Activated CD4-positive, alpha-beta memory T cell treated with anti-CD3 and anti-CD28 coated beads for 36 hours (primary cell): ENCODE data around the gene PSMD3. TPM values are rescaled to one million over a fixed set of nuclear protein-coding genes. Genes with fewer than 3 reads are reported as not detected.
"Not testable (repeated sequence)": the region's sequence is repeated elsewhere in the genome, so short reads cannot be mapped to it uniquely, and the experiment has no call there.

Experiments used
- CTCF ChIA-PET: fragments of 350-600 bp; sonication (Branson Sonifier 250); formaldehyde crosslinking; loops from one replicate; lab custom pipeline; 2021; ENCODE audit warnings: antibody characterized with exemption, inconsistent platforms; lab: Charles Lee
- POLR2A ChIA-PET: fragments of 350-600 bp; sonication (Branson Sonifier 250); formaldehyde crosslinking; loops from one replicate; lab custom pipeline; 2021; ENCODE audit warnings: antibody characterized with exemption; lab: Charles Lee
- DNase-seq: peaks from one replicate; pipeline ENCODE4 v3.0.0-alpha.2; 2020
- H3K27ac Mint-ChIP-seq: one replicate; pipeline ENCODE4 v1.8.0; 2021; ENCODE audit warnings: mixed read lengths
- H3K27me3 Mint-ChIP-seq: one replicate; pipeline ENCODE4 v1.8.0; 2021; ENCODE audit warnings: mixed read lengths
- H3K36me3 Mint-ChIP-seq: one replicate; pipeline ENCODE4 v1.8.0; 2021; ENCODE audit warnings: mixed read lengths
- H3K4me1 Mint-ChIP-seq: one replicate; pipeline ENCODE4 v1.8.0; 2021; ENCODE audit warnings: low read depth, mixed read lengths
- H3K4me3 Mint-ChIP-seq: one replicate; pipeline ENCODE4 v1.8.0; 2021; ENCODE audit warnings: mild to moderate bottlenecking, mixed read lengths
- H3K9me3 Mint-ChIP-seq: one replicate; pipeline ENCODE4 v1.8.0; 2021; ENCODE audit warnings: mixed read lengths
- intact Hi-C: fragments of 100-400 bp; cut with micrococcal nuclease; formaldehyde crosslinking; loops from one replicate; pipeline ENCODE4 v1.15.1; 2023
- total RNA-seq, 2 experiments: library from RNA; stranded (reverse); gene quantifications; one replicate each; pipeline ENCODE4 v1.2.3, GENCODE V29; 2021

Gene PSMD3
- total RNA-seq, 2 experiments from 2014 or later, result 120 to 124 TPM

- POLR2A ChIA-PET, result no interaction called here
- CTCF ChIA-PET, result interaction anchor here (1.1 to 2.4 kb wide), 2 partner anchors 10 to 12 kb away, joined by 4 to 14 read pairs; no protein-coding TSS in a partner anchor
- H3K4me1 Mint-ChIP-seq, result no peaks in the 10 kb centered on the region
Measured at GRCh38 chr17:39946551-39947330, 33.9 kb upstream of the PSMD3 start.

DNA sequence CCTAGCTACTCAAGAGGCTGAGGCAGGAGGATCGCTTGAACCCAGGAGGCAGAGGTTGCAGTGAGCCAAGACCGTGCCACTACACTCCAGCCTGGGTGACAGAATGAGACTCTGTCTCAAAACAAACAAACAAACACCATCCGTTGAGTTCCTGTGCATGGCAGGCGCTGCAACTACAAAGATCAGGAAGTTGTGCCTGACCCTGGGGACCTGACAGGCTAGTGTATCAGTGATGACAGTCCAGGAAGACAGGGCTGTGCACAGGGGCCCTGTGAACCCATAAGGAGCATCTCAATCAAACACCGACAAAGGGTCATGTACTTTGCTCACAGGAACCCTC lies 32.1 kb upstream of the PSMD3 start:
- intact Hi-C loops, H3K9me3 Mint-ChIP-seq, H3K4me1 Mint-ChIP-seq, DNase-seq, H3K27me3 Mint-ChIP-seq, H3K36me3 Mint-ChIP-seq, H3K27ac Mint-ChIP-seq, H3K4me3 Mint-ChIP-seq, POLR2A ChIA-PET: not testable (repeated sequence)
- CTCF ChIA-PET, result interaction anchor here (2.4 kb wide), 1 partner anchor 10 kb away, joined by 14 read pairs; no protein-coding TSS in a partner anchor

More at GRCh38 chr17:39946551-39947330, 33.9 kb upstream of the PSMD3 start:
- Mint-ChIP-seq H3K27me3 (no peaks in the 10 kb centered on the region), H3K4me3 (no peak overlapping the region), H3K9me3 (no peaks in the 10 kb centered on the region), H3K27ac (no peak overlapping the region), H3K36me3 (no peaks in the 10 kb centered on the region)
- DNase-seq, result no peak
- intact Hi-C loops, result no loop called here

DNA sequence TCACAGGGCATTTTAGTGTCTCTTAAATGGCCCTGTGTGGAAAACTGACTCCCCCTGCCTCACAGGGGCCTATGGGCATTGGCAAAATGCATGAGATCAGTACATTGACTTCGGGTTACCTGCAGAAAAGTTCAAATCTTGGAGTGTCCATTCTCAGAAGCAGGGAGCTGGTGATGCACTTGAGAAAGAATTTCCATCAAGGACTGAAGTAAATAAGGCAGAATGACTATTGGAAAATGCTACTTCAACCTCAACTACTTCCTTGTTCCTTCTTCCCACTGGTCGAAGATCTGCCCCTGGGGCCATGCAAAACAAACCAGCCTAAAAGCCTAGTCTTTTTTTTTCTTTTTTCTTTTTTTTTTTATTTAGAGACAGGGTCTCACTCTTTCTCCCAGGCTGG lies 31.6 kb upstream of the PSMD3 start:
- Mint-ChIP-seq H3K36me3 (no peaks in the 10 kb centered on the region), H3K4me1 (peaks cover 6% of the 10 kb centered on the region), H3K27ac (no peak overlapping the region), H3K27me3 (no peaks in the 10 kb centered on the region), H3K4me3 (no peak overlapping the region), H3K9me3 (no peaks in the 10 kb centered on the region)
- ChIA-PET POLR2A (no interaction called here), CTCF (interaction anchor here (2.4 kb wide), 1 partner anchor 9 kb away, joined by 14 read pairs; no protein-coding TSS in a partner anchor)
- intact Hi-C loops, result no loop called here
- no peak for DNase-seq

DNA sequence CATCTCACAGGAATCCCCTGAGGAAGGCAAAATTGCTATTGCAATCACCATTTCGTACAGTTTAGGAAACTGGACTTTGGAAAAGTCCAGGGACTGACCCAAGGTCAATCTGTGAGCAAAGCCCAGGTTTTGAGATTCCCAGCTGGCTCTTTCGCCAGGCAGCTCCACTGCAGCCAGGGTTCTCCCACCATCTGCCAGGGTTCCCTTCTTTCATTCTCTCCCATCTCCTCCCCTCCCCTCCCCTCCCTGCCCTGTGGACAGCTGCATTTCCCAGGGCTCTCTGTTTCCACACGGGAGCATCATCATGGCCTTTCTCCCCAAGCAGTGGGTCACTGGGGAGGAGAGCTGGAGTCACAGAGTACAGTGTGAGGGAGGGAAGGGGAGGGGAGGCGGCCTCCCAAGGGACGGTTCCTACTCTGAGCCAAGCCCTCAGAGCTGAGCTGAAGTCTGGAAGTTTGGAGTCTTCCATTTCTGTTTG lies 29.7 kb upstream of the PSMD3 start:
- POLR2A ChIA-PET, result no interaction called here
- no peak overlapping the region for H3K27ac Mint-ChIP-seq

DNA sequence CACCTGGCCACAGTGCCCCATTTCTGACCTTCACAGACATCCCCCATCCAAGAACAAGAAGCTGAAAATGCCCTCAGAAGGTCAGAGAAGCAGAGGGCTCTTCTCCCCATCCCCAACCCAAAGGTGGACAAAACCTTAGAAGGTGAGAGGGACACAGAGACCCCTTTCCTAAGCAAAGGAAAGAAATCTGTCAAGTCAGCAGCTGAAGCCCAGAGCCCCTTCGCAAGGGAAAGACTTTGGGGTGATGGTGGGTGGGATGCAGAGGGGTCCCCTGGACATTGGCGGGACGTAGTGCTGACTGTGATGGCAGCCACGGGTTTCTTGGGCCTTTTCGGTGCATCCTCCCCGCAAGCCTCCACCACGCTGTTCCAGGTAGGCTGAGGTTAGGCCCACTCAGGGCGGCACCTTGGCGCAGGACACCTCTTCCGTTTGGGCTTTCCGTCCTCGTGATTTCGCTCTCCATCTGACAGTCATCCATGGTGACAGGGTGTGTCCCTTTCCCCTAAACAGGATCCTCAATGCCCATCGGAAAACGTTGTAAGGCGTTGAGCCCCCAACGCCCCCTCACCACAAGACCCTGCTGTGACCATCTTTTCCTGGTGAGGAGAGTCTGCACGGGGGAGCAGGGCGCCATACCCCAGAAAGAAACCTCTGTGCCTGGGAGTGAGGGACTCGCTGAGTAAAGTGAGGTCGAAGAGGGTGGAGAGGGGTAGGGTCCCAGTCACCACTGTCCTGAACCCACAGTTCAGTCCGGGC lies 28.5 kb upstream of the PSMD3 start:
- peak overlapping the region; percentile 39 for H3K4me3 Mint-ChIP-seq
- intact Hi-C loops, result loop anchor here (2.0 kb wide), 2 partner anchors 25 to 85 kb away; partner anchors contain the start of genes LRRC3C and ORMDL3
- no peaks in the 10 kb centered on the region for H3K36me3 Mint-ChIP-seq
- CTCF ChIA-PET, result no interaction called here
- no peaks in the 10 kb centered on the region for H3K9me3 Mint-ChIP-seq
- POLR2A ChIA-PET, result no interaction called here
- no peak for DNase-seq
- H3K4me1 Mint-ChIP-seq, result peaks cover 6% of the 10 kb centered on the region
- H3K27me3 Mint-ChIP-seq, result no peaks in the 10 kb centered on the region
- no peak overlapping the region for H3K27ac Mint-ChIP-seq

More for the DNA sequence above, 29.7 kb upstream of the PSMD3 start:
- intact Hi-C loops, result no loop called here
- Mint-ChIP-seq H3K27me3 (no peaks in the 10 kb centered on the region), H3K4me3 (no peak overlapping the region), H3K36me3 (no peaks in the 10 kb centered on the region), H3K9me3 (no peaks in the 10 kb centered on the region), H3K4me1 (peaks cover 6% of the 10 kb centered on the region)
- DNase-seq, result no peak
- CTCF ChIA-PET, result no interaction called here

DNA sequence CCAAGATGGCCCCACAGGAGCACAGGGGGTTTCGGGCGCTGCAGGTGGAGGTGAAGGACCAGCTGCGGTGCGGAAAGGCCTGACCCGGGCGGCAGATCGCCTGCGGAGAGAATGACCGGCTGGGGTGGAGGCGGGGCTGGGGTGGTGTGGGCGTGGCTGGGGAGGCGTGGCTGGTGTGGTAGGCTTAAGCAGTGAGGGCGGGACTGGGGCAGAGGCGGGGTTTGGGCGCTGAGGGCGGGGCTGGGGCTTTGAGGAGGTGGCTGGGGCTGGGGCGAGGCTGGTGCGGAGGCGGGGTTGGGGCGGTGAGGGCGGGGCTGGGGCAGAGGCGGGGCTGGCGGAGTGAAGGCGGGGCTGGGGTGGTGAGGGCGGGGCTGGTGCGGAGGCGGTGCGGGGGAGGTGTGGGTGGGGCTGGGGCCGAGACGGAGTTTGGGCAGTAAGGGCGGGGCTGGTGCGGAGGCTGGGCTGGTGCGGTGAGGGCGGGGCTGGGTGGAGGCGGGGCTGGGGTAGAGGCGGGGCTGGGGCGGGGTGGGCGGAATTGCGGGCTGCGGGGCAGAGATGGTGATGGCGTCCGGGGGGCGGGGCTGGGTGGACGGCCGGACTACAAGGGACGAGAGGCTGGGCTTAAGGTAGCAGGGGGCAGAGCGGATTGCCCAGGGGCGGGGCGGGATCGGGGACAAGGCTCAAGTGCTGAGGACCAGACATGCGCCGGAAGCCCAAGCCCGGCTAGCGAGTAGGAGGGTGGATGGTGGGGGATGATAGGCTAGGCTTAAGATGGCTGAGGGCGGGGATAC lies 27.7 kb upstream of the PSMD3 start:
- Mint-ChIP-seq H3K27ac (peak overlapping the region; percentile 73), H3K4me3 (peak overlapping the region; percentile 76), H3K4me1 (peaks cover 6% of the 10 kb centered on the region), H3K27me3 (no peaks in the 10 kb centered on the region), H3K9me3 (no peaks in the 10 kb centered on the region), H3K36me3 (no peaks in the 10 kb centered on the region)
- ChIA-PET POLR2A (no interaction called here), CTCF (interaction anchor here (1.1 to 1.9 kb wide), 2 partner anchors 28 to 331 kb away, joined by 7 to 8 read pairs; partner anchors contain the start of gene PSMD3)
- peak; percentile 98 for DNase-seq
- intact Hi-C loops, result loop anchor here (1.0 to 2.0 kb wide), 3 partner anchors 26 to 86 kb away; partner anchors contain the start of genes LRRC3C, ORMDL3 and PSMD3

DNA sequence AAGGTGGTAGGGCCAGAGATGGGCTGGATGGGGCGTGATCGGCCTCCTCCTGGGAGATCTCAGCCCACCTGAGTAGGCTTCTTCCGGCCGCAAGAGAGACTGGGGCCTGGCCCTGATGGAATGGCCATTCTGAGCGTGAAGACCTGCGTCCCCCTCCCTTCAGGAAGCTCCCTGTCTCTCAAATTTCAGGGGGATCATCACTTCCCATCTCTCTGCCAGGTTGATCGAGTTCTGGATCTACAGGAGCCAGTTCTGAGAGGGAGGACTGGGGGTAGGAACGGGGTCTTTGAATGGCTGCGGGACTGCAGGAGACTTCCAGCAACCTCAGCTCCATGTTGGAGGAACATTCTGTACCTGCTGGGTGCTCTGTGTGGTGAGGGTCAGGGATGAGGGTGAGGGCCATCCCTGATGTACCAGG lies 27.1 kb upstream of the PSMD3 start:
- ChIA-PET POLR2A (no interaction called here), CTCF (interaction anchor here (1.1 to 1.9 kb wide), 3 partner anchors 27 to 332 kb away, joined by 5 to 8 read pairs (median 7); partner anchors contain the start of gene PSMD3)
- intact Hi-C loops, result loop anchor here (1.0 to 2.0 kb wide), 3 partner anchors 27 to 87 kb away; partner anchors contain the start of genes LRRC3C, ORMDL3 and PSMD3
- Mint-ChIP-seq H3K4me3 (peak overlapping the region; percentile 76), H3K9me3 (no peaks in the 10 kb centered on the region), H3K27me3 (no peaks in the 10 kb centered on the region), H3K4me1 (peaks cover 6% of the 10 kb centered on the region), H3K27ac (peak overlapping the region; percentile 73), H3K36me3 (no peaks in the 10 kb centered on the region)
- DNase-seq, result no peak

- no peak overlapping the region for H3K4me3 Mint-ChIP-seq
- H3K36me3 Mint-ChIP-seq, result no peaks in the 10 kb centered on the region
- H3K27ac Mint-ChIP-seq, result no peak overlapping the region
- DNase-seq, result no peak
- ChIA-PET POLR2A (no interaction called here), CTCF (interaction anchor here (0.6 to 1.9 kb wide), 6 partner anchors 25 to 333 kb away, joined by 3 to 8 read pairs (median 5); partner anchors contain the start of gene PSMD3)
- intact Hi-C loops, result no loop called here
- H3K4me1 Mint-ChIP-seq, result peaks cover 10% of the 10 kb centered on the region
- no peaks in the 10 kb centered on the region for H3K9me3 Mint-ChIP-seq
- H3K27me3 Mint-ChIP-seq, result no peaks in the 10 kb centered on the region
Measured at GRCh38 chr17:39954876-39955275, 25.7 kb upstream of the PSMD3 start.

DNA sequence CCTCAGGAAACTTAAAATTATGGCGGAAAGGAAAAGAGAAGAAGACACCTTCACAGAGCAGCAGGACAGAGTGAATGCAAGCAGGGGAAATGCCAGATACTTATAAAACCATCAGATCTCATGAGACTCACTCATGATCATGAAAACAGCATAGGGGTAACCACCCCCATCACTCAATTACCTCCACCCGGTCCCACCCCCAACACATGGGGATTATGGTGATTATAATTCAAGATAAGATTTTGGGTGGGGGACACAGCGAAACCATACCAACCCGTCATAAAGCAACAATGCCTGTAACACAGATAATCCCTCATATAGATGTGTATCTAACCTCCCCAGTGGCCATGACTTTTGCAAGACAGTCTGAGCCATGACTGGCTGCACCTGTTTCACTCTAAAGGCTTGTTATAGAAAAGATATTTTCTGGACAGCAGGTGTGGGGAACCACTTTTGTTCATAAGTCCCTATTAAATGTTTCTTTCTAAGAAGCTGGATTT lies 24.8 kb upstream of the PSMD3 start:
- no peaks in the 10 kb centered on the region for H3K27me3 Mint-ChIP-seq
- ChIA-PET CTCF (interaction anchor here (0.9 to 5.3 kb wide), 3 partner anchors 18 to 334 kb away, joined by 3 to 77 read pairs (median 37); partner anchors contain the start of gene PSMD3), POLR2A (no interaction called here)
- H3K4me1 Mint-ChIP-seq, result peaks cover 10% of the 10 kb centered on the region
- no peaks in the 10 kb centered on the region for H3K9me3 Mint-ChIP-seq
- H3K4me3 Mint-ChIP-seq, result no peak overlapping the region
- DNase-seq, result no peak
- no peaks in the 10 kb centered on the region for H3K36me3 Mint-ChIP-seq
- intact Hi-C loops, result no loop called here
- H3K27ac Mint-ChIP-seq, result no peak overlapping the region

- intact Hi-C loops, result no loop called here
- no peaks in the 10 kb centered on the region for H3K9me3 Mint-ChIP-seq
- DNase-seq, result no peak
- no peaks in the 10 kb centered on the region for H3K27me3 Mint-ChIP-seq
- H3K4me3 Mint-ChIP-seq, result no peak overlapping the region
- H3K27ac Mint-ChIP-seq, result no peak overlapping the region
- peaks cover 19% of the 10 kb centered on the region for H3K4me1 Mint-ChIP-seq
- ChIA-PET CTCF (interaction anchor here (5.3 kb wide), 1 partner anchor 18 kb away, joined by 77 read pairs; the partner anchor contains the start of gene PSMD3), POLR2A (no interaction called here)
- no peaks in the 10 kb centered on the region for H3K36me3 Mint-ChIP-seq
Measured at GRCh38 chr17:39960524-39961041, 20.0 kb upstream of the PSMD3 start.
